GM19324 (cell line): ENCODE results near the gene RBM4.
A peak's percentile ranks its signal among the peaks of the same experiment; 100 is the strongest.
"Not testable (repeated sequence)": the region's sequence is repeated elsewhere in the genome, so short reads cannot be mapped to it uniquely, and the experiment has no call there.

Experiments used
- ATAC-seq: cut with Tn5 transposase; IDR thresholded peaks from one replicate; pipeline ENCODE4 v1.9.1; 2021; ENCODE audit warnings: mild to moderate bottlenecking, moderate library complexity; ENCODE audit not compliant: unreplicated experiment, low FRiP score

The RBM4 gene

DNA sequence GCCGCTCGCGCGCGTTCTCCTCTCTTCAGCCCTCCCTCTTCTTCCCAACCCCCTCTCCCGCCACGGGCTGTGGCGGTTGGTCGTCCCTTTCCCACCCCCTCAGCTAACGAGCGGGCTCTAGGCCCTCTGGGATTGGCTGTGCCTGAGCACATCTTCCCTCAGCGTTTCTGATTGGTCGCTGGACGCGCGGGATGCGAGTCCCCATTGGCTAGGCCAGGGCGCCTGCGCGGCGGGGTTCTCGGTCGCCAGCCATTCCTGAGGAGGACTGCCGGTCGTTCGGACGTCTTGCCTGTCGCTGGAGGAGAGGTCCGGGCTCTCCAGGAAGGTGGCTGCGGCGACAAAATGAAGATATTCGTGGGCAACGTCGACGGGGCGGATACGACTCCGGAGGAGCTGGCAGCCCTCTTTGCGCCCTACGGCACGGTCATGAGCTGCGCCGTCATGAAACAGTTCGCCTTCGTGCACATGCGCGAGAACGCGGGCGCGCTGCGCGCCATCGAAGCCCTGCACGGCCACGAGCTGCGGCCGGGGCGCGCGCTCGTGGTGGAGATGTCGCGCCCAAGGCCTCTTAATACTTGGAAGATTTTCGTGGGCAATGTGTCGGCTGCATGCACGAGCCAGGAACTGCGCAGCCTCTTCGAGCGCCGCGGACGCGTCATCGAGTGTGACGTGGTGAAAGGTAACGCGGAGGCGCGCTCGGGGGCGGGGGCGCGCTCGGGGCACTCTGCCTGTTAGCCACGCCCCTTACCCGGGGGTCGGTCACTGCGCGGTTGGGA is 21.9 kb upstream of the RBM4 start, which contains the start of gene RBM14:
RBM14 (plus strand) TSS at position 252 of the 776 bp plus-strand sequence; CDS start at position 343, 91 bp downstream.
- peak; percentile 93 for ATAC-seq

DNA sequence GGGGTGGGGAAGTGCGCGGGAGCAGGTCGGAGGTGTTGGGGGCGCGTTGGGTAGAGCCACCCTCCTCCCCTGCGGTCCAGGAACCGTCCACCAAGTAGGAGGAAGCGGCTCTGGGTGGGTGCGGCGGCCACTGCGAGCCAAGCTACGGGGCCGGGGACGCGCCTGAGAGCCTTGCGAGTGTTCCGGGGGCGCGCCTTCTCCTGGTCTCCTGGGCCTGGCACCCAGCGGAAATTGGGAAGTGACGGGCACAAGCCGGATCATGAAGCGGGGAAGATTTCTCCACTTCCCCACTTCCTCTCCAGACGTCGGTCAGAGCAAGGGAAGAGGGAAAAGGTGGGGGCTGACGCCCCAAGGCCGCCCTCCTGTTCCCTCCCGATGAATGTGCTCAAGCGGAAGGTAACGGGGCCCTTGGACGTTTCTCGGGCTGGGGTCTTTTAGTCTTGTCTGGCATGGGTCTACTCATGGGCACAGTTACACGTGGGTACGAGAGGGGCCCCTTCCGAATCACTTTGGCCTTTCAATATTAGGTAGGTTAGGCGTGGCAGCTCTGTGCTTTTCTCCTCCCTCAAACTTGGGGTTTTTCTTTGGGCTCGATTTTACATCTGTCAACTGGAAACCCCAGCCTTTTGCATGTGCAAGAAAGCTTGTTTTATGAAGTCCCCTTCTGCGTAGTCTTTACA is 21.2 kb upstream of the RBM4 start:
- no peak for ATAC-seq

DNA sequence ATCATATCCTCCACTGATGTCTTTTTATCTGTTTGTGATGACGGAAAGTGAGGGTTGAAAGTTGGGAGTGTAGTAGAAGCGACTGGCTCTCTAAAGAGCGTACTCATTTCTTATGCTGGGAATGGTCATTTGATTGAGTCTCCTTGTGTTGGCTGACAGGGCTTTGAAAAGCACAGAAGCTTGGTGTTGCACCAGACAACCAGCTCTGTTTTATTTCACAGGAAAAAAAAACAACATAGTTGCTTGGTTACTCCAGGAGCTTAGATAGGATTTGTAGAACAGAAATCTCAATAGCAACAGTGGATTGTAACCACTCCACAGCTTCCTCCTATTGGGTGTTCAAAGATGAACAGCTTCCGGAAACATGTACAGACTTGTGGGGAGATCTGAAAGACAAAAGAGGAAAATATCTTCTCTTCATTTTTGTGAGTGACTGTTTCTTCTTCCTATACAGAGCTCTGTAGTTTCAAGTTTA is 19.4 kb upstream of the RBM4 start:
- ATAC-seq = no peak

DNA sequence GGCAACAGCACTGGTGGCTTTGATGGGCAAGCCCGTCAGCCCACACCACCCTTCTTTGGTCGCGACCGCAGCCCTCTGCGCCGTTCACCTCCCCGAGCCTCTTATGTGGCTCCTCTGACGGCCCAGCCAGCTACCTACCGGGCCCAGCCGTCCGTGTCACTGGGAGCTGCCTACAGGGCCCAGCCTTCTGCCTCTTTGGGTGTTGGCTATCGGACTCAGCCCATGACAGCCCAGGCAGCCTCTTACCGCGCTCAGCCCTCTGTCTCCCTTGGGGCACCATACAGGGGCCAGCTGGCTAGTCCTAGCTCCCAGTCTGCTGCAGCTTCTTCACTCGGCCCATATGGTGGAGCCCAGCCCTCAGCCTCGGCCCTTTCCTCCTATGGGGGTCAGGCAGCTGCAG is 14.1 kb upstream of the RBM4 start:
- ATAC-seq = no peak

DNA sequence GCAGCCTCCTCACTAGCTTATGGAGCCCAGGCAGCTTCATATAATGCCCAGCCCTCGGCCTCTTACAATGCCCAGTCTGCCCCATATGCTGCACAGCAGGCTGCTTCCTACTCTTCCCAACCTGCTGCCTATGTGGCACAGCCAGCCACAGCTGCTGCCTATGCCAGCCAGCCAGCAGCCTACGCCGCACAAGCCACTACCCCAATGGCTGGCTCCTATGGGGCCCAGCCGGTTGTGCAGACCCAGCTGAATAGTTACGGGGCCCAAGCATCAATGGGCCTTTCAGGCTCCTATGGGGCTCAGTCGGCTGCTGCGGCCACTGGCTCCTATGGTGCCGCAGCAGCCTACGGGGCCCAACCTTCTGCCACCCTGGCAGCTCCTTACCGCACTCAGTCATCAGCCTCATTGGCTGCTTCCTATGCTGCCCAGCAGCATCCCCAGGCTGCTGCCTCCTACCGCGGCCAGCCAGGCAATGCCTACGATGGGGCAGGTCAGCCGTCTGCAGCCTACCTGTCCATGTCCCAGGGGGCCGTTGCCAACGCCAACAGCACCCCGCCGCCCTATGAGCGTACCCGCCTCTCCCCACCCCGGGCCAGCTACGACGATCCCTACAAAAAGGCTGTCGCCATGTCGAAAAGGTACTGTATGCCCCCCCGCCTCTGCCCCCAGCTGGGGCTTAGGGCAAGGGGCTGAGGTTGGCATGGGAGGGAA is 13.3 kb upstream of the RBM4 start:
- no peak for ATAC-seq

DNA sequence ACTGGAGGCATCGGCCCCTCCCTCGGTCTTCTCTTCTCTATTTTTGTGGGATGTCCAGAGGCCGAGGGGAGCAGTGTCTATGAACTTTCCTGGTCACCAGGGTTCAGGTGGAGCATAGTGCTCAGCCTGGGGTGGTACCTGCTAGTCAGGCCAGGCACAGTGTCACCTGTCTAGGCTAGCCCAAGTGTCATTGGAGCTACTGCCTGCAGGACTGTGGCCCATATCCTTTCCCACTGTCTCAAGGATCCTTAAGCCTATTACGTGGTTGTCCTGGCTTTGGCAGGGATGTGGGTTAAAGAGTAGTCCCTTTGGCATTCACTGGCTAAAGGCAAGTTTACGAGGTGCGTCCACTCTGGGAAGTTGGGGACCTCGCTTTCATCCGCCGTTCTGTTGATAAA is 12.8 kb upstream of the RBM4 start:
- no peak for ATAC-seq

DNA sequence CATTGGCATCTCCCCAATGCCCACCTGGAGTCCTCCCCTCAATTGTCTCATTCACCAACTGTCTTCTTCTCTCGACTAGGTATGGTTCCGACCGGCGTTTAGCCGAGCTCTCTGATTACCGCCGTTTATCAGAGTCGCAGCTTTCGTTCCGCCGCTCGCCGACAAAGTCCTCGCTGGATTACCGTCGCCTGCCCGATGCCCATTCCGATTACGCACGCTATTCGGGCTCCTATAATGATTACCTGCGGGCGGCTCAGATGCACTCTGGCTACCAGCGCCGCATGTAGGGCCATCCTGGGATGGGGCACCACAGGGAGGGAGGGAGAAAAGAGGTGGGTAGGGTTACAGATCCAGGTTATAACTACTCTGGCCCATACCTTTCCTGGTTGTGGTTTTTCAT is 12.1 kb upstream of the RBM4 start:
- ATAC-seq = no peak

DNA sequence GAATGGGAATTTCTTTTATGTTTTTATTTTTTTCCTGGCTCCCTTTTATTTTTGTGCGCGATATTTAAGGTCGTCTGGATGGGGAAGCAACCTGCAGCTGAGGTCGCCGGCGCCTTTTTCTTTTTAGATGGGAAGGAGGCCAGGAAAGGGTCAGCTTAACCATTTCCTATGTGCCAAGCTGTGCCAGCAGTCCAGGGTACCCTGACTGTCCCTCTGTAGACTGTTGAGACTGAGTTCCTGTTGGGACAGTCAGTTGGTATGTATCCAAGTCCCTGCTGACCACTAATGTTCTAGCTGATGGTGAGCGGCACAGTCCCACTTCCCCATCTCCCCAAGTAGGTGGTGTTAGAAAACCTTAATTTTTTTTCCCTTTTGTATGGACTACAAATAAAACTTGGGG is 11.6 kb upstream of the RBM4 start:
- ATAC-seq = no peak

DNA sequence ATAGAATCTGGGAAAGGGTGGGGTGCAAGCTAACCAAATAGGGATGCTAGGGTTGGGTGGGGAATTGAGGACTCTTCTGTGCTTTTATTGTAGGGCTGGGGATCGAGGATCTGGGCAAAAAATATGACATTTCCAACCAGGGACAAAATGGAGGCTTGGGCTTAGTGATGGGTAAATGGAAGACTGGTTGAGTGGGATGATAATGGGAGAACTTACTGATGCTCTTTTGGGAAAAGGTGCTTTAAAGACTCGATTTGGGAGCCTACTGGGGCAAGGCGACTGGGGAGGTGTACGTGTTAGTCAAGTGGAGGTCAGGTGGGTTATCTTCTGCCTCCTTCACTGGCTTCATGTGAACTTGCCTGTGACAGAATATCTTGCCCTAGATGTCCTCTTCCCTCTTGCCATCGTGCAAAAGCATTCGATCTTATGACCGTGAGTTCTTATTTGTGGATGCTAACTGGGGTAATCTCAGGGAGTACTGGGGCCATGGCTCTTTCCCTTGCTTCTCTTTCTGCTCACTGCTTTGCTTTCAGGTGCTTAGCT is 10.4 kb upstream of the RBM4 start:
- ATAC-seq = no peak

DNA sequence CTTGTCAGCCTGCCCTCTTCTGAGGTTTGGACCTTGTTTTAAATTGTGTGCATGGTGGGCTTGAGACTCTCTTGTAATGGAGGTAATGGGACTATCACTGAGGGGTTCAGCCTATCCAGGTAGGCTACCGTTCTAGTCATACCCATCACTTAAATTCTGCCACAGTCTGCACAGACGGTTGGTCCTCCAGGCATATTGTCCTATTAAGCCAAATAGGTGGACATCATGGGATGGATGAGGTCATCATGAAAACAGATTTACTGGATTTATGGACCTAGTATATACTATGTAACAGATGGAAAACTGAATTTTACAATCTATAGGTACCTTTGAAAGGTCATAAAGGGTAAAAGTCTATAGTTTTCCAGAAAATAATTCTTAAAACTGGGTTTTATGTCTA is 9.1 kb upstream of the RBM4 start:
- no peak for ATAC-seq

DNA sequence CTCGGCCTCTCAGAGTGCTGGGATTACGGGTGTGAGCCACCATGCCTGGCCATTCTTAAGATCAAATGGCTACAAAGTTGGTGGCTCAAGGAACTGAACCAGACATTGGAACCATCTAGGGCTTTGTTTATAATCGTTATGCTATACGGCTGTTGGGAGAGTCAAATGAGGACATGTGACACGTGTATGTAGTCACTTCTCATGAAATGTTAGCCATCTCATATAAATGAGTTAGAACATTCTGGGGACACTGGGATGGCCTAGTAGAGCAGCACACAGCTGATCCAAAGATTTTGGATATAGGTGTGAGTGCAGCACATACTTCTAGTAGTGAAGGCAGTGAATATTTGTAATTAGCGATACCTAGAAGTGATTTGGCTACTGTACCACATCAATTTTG is 6.6 kb upstream of the RBM4 start:
- no peak for ATAC-seq

DNA sequence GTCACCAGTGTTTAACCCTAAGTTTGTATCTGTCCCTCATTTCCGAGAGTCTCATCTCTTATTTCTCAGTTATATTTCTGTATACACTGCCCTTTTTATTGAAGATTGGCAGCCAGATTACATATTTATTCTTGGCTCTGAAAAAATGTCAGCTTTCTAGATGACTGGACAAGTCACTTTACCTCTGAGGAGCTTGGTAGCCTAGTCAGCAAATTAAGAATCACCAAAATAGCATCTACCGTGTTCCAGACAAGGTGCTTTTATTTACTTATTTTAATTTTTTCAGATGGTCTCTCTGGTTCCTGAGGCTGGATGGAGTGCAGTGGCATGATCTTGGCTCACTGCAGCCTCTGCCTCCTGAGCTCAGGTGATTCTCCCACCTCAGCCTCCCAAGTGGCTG is 5.6 kb upstream of the RBM4 start:
- no peak for ATAC-seq

DNA sequence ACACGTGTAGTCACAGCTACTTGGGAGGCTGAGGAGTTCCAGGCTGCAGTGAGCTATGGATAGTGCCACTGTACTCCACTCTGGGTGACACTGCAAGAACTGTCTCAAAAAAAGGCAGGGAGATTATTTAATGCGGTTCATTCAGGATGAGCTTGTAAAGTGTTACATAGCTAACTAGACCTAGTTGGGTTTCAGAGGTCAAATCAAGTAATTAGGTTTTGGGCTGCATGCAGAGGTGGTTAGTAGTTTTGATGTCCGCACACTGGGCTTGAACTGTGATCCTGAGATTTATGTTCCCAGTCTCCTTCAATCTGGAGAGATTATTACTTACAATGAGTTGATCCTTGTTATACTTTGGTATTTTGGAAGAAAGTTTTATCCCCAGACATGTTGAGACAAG is 2.1 kb upstream of the RBM4 start:
- no peak for ATAC-seq

DNA sequence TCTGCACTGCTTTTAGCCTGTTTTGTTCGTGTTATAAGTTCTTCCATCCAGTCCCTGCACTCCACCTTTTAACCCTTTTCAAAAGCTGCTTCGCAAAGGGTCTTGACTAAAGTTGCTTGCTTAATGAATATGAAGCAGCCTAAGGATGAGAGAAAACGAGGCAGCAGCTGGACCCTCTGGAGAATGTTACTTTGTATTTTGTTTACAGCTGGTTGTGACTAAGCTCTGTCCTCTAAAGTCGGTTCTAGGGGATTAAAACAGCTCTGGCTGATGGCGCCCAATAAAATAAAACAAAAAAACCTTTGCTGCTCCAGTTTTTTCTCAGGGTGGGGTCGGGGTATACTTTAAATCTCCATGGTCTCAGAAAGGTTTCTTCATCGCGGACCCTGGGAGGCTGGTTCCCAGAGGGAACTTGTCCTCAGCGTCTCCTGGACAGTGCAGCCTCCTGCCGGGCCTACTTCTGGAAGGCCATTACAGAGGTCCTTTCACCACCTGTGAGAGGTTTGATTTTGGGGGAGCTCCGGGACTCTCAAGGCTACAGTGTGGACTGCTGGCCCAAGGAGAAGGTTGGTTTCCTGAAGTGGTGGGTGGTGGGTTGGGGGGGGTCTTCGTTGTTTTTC is 836 bp upstream of the RBM4 start:
- ATAC-seq = no peak

DNA sequence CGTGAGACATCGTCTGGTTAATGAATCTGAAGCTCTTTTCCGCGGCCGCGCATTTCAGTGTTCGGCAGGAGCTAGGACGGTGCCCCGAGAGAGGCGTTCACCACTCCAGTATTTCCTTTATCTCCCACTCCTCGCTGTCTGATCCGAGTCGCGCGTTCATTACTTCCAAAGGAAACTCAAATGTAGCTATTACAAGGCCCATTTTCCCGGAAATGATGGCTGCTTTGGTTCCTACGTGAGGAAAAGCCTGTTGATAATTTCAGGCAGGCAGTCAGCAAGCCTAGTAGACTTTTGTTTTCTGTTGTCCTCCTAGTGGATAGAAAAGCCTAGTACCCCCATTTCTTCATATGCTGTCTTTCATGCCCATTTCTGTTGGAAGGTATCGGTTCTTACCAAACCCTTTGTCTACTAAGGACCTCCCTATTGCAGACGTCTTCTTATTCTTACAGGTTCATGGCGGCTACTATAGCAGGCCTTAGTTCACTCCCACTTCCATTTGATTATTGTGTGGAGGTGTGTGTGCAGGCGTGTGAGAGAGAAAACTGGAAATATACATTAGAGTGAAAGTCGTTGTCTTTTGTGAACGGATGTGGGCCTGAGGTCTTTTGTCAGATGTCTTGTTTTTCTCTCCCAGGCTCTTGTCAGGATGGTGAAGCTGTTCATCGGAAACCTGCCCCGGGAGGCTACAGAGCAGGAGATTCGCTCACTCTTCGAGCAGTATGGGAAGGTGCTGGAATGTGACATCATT is 737 bp downstream of the RBM4 start:
- ATAC-seq = no peak

DNA sequence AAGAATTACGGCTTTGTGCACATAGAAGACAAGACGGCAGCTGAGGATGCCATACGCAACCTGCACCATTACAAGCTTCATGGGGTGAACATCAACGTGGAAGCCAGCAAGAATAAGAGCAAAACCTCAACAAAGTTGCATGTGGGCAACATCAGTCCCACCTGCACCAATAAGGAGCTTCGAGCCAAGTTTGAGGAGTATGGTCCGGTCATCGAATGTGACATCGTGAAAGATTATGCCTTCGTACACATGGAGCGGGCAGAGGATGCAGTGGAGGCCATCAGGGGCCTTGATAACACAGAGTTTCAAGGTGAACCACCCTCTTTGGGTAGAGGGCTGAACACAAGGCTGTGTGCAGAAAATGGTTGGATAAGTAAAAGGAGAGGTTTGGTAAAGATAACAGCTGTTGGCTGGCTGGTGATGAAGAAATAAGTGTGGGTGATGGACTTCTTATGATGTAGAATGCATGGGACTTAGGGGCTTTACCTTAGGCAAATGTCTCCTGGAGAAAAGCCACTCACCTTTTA is 1.4 kb downstream of the RBM4 start:
- ATAC-seq = not testable (repeated sequence)

DNA sequence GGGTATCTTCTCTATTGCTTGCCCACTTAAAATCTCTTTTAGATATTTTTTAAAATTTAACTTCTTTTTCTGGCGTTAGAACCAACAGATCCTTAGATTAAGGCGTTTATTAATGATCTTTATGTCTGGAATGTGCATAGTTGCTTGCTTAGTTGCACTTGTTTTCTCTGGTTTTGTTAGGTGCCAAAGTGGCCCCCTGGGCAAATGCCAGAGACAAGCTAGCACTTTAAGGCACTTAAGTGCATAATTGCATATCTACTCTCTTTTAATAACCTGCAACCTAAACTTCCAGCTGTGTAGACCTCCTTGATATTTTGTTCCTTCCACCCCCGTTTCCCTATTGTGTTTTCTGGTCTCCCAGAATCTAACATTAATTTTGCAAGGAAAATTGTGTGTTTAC is 3.3 kb downstream of the RBM4 start:
- no peak for ATAC-seq

DNA sequence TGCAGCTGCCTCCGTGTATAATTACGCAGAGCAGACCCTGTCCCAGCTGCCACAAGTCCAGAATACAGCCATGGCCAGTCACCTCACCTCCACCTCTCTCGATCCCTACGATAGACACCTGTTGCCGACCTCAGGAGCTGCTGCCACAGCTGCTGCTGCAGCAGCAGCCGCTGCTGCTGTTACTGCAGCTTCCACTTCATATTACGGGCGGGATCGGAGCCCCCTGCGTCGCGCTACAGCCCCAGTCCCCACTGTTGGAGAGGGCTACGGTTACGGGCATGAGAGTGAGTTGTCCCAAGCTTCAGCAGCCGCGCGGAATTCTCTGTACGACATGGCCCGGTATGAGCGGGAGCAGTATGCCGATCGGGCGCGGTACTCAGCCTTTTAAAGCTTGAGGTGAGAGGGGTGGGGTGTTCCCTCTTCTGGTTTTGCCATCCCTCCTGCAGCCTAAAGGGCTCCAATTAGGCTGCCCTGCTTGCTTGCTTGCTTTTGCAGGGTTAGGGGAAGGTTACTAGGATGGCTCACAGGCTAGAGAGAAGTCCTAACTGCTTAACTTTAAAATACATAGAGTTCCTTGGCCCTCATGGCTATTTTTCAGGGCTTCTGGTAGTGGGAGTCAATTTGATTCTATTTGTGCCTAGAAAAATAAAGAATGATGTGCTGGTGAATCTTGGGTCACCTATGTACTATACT is 5.4 kb downstream of the RBM4 start:
- ATAC-seq = no peak

DNA sequence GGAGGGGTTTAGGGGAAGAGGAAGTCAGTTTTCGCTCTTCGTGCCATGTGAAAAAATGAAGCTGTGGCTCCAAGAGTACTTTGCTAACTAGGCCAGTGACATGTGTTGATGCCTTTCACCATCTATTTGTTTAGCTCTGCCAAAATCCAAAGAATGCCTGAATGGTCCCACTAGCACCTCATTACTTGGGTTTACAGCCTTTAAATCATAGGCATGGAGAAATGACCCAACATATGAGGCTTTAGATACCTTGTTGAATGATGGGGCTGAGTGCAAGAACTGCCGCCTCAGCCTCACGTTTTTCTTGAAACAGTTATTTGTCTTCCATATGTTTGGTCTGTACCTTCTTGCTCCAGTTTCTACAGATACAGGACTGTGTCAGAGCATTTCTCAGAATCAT is 8.3 kb downstream of the RBM4 start:
- ATAC-seq = no peak
